ENCODE data around the gene AOAH. TPM values are rescaled to one million over a fixed set of nuclear protein-coding genes. Genes with fewer than 3 reads are reported as not detected.

AOAH gene
- total RNA-seq, 1 experiment from 2014 or later, result not detected

- no peaks in the 10 kb centered on the region for H3K9me3 ChIP-seq
- Mint-ChIP-seq H3K27me3 (ENCODE audit: insufficient read depth, unreplicated experiment) (no peaks in the 10 kb centered on the region), H3K9me3 (ENCODE audit: unreplicated experiment) (peaks cover 11% of the 10 kb centered on the region), H3K27ac (ENCODE audit: unreplicated experiment) (no peak overlapping the region), H3K4me3 (ENCODE audit: unreplicated experiment) (no peak overlapping the region), H3K36me3 (ENCODE audit: insufficient read depth, unreplicated experiment) (no peaks in the 10 kb centered on the region), H3K4me1 (ENCODE audit: low read depth, unreplicated experiment) (no peaks in the 10 kb centered on the region)
- H3K27me3 ChIP-seq (replicated peaks; ENCODE audit: control insufficient read depth, insufficient read depth, low read length), result no peaks in the 10 kb centered on the region
- H3K36me3 ChIP-seq (ENCODE audit: control insufficient read depth, insufficient read depth, low read length), result no peaks in the 10 kb centered on the region
- intact Hi-C loops (cut with micrococcal nuclease; ENCODE audit: unreplicated experiment), result no loop called here
- ChIA-PET POLR2A (no interaction called here), CTCF (no interaction called here)
- H3K4me3 ChIP-seq (ENCODE audit: low read depth, low read length), result no peak overlapping the region
- DNase-seq, result no peak
- no TSS peak for BruUV-seq (replicated peaks)
- TF ChIP-seq CTCF (IDR thresholded peaks at IDR 0.05; ENCODE audit: insufficient read depth in 1 of 2, low read depth in 1 of 2, low read length in 1 of 2, severe bottlenecking in 1 of 2, unreplicated experiment in 1 of 2), result no peak
- H3K4me1 ChIP-seq, result no peaks in the 10 kb centered on the region
Observed at GRCh38 chr7:36746347-36746746, 22.1 kb upstream of the AOAH start.

- Mint-ChIP-seq H3K27ac (ENCODE audit: unreplicated experiment) (no peak overlapping the region), H3K4me3 (ENCODE audit: unreplicated experiment) (no peak overlapping the region), H3K9me3 (ENCODE audit: unreplicated experiment) (no peaks in the 10 kb centered on the region), H3K4me1 (ENCODE audit: low read depth, unreplicated experiment) (no peaks in the 10 kb centered on the region), H3K36me3 (ENCODE audit: insufficient read depth, unreplicated experiment) (no peaks in the 10 kb centered on the region), H3K27me3 (ENCODE audit: insufficient read depth, unreplicated experiment) (no peaks in the 10 kb centered on the region)
- intact Hi-C loops (cut with micrococcal nuclease; ENCODE audit: unreplicated experiment), result no loop called here
- BruUV-seq (replicated peaks), result no TSS peak
- TF ChIP-seq CTCF (IDR thresholded peaks at IDR 0.05; ENCODE audit: insufficient read depth in 1 of 2, low read depth in 1 of 2, low read length in 1 of 2, severe bottlenecking in 1 of 2, unreplicated experiment in 1 of 2), result no peak
- ChIA-PET POLR2A (no interaction called here), CTCF (no interaction called here)
- Histone ChIP-seq H3K27me3 (replicated peaks; ENCODE audit: control insufficient read depth, insufficient read depth, low read length) (no peaks in the 10 kb centered on the region), H3K36me3 (ENCODE audit: control insufficient read depth, insufficient read depth, low read length) (no peaks in the 10 kb centered on the region), H3K9me3 (no peaks in the 10 kb centered on the region), H3K4me3 (ENCODE audit: low read depth, low read length) (no peak overlapping the region), H3K4me1 (no peaks in the 10 kb centered on the region)
- no peak for DNase-seq
Observed at GRCh38 chr7:36742911-36743775, 18.8 kb upstream of the AOAH start.

DNA sequence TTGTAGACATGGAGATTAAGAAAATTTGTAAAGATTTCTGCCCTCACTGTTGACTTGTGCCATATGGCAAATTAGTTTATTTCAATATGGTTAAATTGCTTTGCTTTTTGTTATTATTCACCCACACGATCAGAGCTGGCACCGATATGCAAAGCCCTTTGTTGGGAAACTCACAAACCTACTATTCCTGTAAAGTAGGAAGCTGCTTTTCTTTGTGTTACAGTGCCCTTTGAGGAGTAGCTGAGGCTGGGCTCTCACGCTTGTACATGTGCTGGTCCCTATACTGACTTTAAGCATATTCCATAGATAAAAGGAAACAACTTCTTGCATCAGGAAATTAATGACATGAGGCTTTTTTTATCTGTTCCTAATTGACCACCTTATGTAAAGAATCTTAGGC, 17.6 kb upstream of the AOAH start:
- BruUV-seq (replicated peaks), result no TSS peak
- Mint-ChIP-seq H3K9me3 (ENCODE audit: unreplicated experiment) (no peaks in the 10 kb centered on the region), H3K27ac (ENCODE audit: unreplicated experiment) (no peak overlapping the region), H3K4me3 (ENCODE audit: unreplicated experiment) (no peak overlapping the region), H3K27me3 (ENCODE audit: insufficient read depth, unreplicated experiment) (no peaks in the 10 kb centered on the region), H3K4me1 (ENCODE audit: low read depth, unreplicated experiment) (no peaks in the 10 kb centered on the region), H3K36me3 (ENCODE audit: insufficient read depth, unreplicated experiment) (no peaks in the 10 kb centered on the region)
- no peaks in the 10 kb centered on the region for H3K27me3 ChIP-seq (replicated peaks; ENCODE audit: control insufficient read depth, insufficient read depth, low read length)
- H3K4me3 ChIP-seq (ENCODE audit: low read depth, low read length), result no peak overlapping the region
- intact Hi-C loops (cut with micrococcal nuclease; ENCODE audit: unreplicated experiment), result no loop called here
- H3K4me1 ChIP-seq, result no peaks in the 10 kb centered on the region
- H3K9me3 ChIP-seq, result no peaks in the 10 kb centered on the region
- H3K36me3 ChIP-seq (ENCODE audit: control insufficient read depth, insufficient read depth, low read length), result no peaks in the 10 kb centered on the region
- no peak for TF ChIP-seq CTCF (IDR thresholded peaks at IDR 0.05; ENCODE audit: insufficient read depth in 1 of 2, low read depth in 1 of 2, low read length in 1 of 2, severe bottlenecking in 1 of 2, unreplicated experiment in 1 of 2)
- POLR2A ChIA-PET, result no interaction called here
- DNase-seq, result no peak
- CTCF ChIA-PET, result no interaction called here

Measured in Caco-2 (cell line).